ENCODE results near the gene DRD5. TPM values are rescaled to one million over a fixed set of nuclear protein-coding genes. Genes with fewer than 3 reads are reported as not detected.
"Not testable (repeated sequence)": the region's sequence is repeated elsewhere in the genome, so short reads cannot be mapped to it uniquely, and the experiment has no call there.

DRD5 gene
- total RNA-seq, 2 experiments from 2014 or later, result not detected

DNA sequence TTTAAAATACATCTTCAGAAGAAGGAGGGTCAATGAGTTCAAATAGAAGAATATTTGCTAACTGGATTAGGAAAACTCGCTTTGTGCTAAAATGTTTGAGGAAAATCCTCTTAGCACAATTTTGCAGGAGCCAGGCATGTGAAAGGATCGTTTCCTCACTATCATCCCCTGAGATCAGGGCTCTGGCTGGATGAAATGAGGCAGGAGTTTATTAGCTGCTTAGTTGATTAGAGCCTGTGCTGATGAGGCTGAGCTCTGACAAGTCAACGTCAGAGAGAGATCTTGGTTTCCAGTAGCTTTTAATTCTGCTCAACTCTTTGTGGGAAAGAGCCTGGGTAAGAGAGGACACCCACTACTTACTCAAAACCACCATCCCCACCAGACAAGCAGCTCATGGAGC, 8.0 kb upstream of the DRD5 start:
- H3K9me3 Mint-ChIP-seq (ENCODE audit: insufficient read depth), result no peaks in the 10 kb centered on the region
- DNase-seq, result no peak
- ChIA-PET CTCF (no interaction called here), POLR2A (no interaction called here)
- no peak overlapping the region for H3K4me3 Mint-ChIP-seq
- H3K4me1 Mint-ChIP-seq (ENCODE audit: low read depth), result peaks cover 1% of the 10 kb centered on the region
- H3K27me3 Mint-ChIP-seq (ENCODE audit: low read depth), result peaks cover 39% of the 10 kb centered on the region
- H3K36me3 Mint-ChIP-seq (ENCODE audit: low read depth), result peaks cover 2% of the 10 kb centered on the region
- H3K27ac Mint-ChIP-seq, result no peak overlapping the region
- ATAC-seq, result no peak

DNA sequence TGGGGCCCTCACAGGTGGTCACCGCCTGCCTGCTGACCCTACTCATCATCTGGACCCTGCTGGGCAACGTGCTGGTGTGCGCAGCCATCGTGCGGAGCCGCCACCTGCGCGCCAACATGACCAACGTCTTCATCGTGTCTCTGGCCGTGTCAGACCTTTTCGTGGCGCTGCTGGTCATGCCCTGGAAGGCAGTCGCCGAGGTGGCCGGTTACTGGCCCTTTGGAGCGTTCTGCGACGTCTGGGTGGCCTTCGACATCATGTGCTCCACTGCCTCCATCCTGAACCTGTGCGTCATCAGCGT, 652 bp downstream of the DRD5 start:
- H3K27me3 Mint-ChIP-seq (ENCODE audit: low read depth), result peaks cover 64% of the 10 kb centered on the region

DNA sequence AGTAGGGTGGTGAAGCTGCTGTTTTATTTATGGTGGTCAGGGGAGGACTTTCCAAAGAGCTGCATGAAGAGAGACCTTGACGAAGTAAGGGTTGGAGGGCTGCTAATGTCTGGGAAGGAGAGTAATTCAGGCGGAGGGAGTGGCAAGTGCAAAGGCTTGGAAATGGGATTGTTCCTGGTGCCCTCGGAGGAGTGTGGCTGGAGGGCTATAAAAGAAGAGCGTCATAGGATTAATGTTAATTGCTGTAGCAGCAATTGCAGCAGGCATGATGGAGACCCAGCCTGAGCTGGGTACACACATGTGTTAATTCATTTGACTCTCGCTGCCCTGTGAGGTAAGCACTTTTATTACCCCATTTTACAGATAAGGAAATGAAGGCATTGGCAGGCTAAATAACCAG, 4.5 kb downstream of the DRD5 start:
- not testable (repeated sequence) for H3K36me3 Mint-ChIP-seq (ENCODE audit: low read depth); H3K27ac Mint-ChIP-seq

More for the DNA sequence above, 652 bp downstream of the DRD5 start:
- Mint-ChIP-seq H3K9me3 (ENCODE audit: insufficient read depth) (no peaks in the 10 kb centered on the region), H3K4me3 (no peak overlapping the region), H3K36me3 (ENCODE audit: low read depth) (no peaks in the 10 kb centered on the region), H3K4me1 (ENCODE audit: low read depth) (no peaks in the 10 kb centered on the region), H3K27ac (no peak overlapping the region)
- ChIA-PET CTCF (no interaction called here), POLR2A (no interaction called here)
- DNase-seq (no peak), ATAC-seq (no peak)

DNA sequence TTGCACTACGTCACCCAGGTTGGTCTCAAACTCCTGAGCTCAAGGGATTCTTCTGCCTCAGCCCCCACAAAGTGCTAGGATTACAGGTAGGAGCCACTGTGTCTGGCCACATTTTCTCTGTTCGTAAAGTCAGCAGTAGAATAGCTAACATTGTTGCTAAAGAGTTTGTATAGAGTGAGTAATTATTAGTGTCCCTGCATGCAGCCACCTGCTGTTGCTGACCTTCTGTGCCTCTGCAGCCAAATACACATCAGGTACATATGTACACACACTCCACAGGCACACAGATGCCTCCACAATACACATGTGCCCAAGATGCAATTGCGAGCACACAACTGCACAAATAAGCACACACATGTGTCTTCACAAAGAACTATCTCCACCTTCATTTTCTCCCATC, 10.9 kb downstream of the DRD5 start:
- H3K27ac Mint-ChIP-seq, result no peak overlapping the region
- H3K4me3 Mint-ChIP-seq, result no peak overlapping the region
- POLR2A ChIA-PET, result no interaction called here
- CTCF ChIA-PET, result no interaction called here
- DNase-seq (no peak), ATAC-seq (no peak)
- H3K36me3 Mint-ChIP-seq (ENCODE audit: low read depth), result no peaks in the 10 kb centered on the region
- no peaks in the 10 kb centered on the region for H3K9me3 Mint-ChIP-seq (ENCODE audit: insufficient read depth)
- peaks cover 31% of the 10 kb centered on the region for H3K27me3 Mint-ChIP-seq (ENCODE audit: low read depth)
- H3K4me1 Mint-ChIP-seq (ENCODE audit: low read depth), result no peaks in the 10 kb centered on the region

More for the DNA sequence above, 4.5 kb downstream of the DRD5 start:
- ATAC-seq; DNase-seq; H3K9me3 Mint-ChIP-seq (ENCODE audit: insufficient read depth); H3K4me3 Mint-ChIP-seq; POLR2A ChIA-PET; H3K4me1 Mint-ChIP-seq (ENCODE audit: low read depth): not testable (repeated sequence)
- peaks cover 62% of the 10 kb centered on the region for H3K27me3 Mint-ChIP-seq (ENCODE audit: low read depth)
- CTCF ChIA-PET, result interaction anchor here (0.7 kb wide), 1 partner anchor 83 kb away, joined by 3 read pairs; no protein-coding TSS in a partner anchor

DNA sequence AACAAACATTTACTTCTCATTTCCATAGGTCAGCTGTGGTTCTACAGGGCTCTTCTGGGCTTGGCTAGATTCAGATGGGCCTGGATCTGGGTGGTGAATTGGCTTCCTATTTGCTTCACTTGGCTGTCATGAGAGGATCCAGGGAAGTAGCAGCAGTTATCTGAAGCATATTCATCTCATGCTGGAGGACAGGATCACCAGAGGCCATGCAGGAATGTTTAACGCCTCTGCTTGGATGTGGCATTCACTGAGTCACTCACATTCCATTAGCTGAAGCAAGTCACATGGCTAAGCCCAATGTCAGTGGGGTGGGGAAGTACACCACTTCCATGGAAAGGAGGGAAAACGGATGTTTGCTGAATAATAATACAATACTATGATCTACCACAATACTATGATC, 15.2 kb downstream of the DRD5 start:
- H3K36me3 Mint-ChIP-seq (ENCODE audit: low read depth); CTCF ChIA-PET; ATAC-seq; H3K9me3 Mint-ChIP-seq (ENCODE audit: insufficient read depth); H3K4me1 Mint-ChIP-seq (ENCODE audit: low read depth); DNase-seq; H3K4me3 Mint-ChIP-seq; H3K27ac Mint-ChIP-seq; POLR2A ChIA-PET: not testable (repeated sequence)
- peaks cover 32% of the 10 kb centered on the region for H3K27me3 Mint-ChIP-seq (ENCODE audit: low read depth)

DNA sequence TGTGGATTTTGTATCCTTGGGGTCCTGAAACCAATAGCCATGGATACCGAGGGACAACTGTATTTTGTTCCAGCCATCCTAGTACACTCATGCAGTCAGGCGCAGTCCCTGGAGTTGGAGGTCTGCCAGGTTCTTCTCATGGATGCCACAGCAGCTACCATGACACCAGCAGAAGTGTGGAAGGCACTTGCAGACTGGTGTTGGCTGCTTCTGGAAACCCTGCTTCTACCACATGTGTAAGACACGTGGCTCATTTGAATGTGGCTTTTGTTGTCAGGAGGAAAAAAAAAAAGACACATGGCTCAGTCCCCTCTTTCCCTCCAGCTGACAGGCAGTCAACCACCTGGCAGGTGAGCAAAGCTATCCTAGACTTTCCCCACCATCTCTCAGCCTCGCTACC, 19.4 kb downstream of the DRD5 start:
- ATAC-seq (no peak), DNase-seq (no peak)
- no peaks in the 10 kb centered on the region for H3K4me1 Mint-ChIP-seq (ENCODE audit: low read depth)
- H3K9me3 Mint-ChIP-seq (ENCODE audit: insufficient read depth), result no peaks in the 10 kb centered on the region
- H3K4me3 Mint-ChIP-seq, result no peak overlapping the region
- H3K36me3 Mint-ChIP-seq (ENCODE audit: low read depth), result no peaks in the 10 kb centered on the region
- POLR2A ChIA-PET, result no interaction called here
- CTCF ChIA-PET, result no interaction called here
- peaks cover 58% of the 10 kb centered on the region for H3K27me3 Mint-ChIP-seq (ENCODE audit: low read depth)
- no peak overlapping the region for H3K27ac Mint-ChIP-seq

DNA sequence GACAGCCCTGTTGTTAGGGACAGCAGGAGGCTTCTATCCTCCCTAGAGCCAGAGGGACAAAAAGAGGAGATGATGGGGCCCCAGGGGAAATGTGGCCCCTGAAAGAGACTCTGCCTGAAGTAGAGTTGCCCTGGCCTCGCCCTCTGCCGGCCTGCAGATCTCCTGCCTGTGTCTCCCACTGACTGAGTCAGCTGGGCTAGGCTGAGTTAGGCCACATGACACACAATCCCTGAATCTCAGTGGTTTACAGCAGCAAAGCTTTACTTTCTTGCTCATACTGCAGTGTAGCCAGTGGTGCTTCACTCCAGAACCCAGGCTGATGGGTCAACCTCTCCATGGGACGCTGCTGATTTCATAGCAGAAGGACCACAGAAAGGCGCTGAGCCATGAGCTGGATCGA, 23.5 kb downstream of the DRD5 start:
- ATAC-seq, result no peak
- no peak for DNase-seq
- Mint-ChIP-seq H3K27me3 (ENCODE audit: low read depth) (peaks cover 51% of the 10 kb centered on the region), H3K4me1 (ENCODE audit: low read depth) (no peaks in the 10 kb centered on the region), H3K36me3 (ENCODE audit: low read depth) (no peaks in the 10 kb centered on the region), H3K27ac (no peak overlapping the region), H3K4me3 (no peak overlapping the region), H3K9me3 (ENCODE audit: insufficient read depth) (no peaks in the 10 kb centered on the region)
- POLR2A ChIA-PET, result no interaction called here
- CTCF ChIA-PET, result interaction anchor here (1.1 kb wide), 1 partner anchor 18 kb away, joined by 3 read pairs; no protein-coding TSS in a partner anchor

DNA sequence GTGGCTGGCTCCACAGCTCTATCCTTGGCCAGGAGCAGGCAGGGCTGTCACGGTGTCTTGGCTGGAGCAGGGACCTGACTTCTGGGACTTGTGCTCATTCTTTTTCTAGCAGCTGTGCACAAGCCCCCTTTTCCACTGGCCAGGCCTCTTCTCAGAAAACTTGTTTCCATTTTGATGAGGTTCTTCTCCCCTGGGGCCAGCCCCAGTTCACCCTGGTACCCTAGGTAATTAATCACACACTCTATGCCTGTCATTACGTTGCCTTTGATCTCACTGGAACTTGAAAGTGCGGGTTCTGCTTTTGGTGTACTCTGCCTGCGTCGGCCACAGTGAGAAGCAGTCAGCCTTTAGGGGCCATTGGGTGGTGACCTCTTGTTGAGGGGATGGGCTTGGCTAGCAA, 26.6 kb downstream of the DRD5 start:
- DNase-seq, result no peak
- Mint-ChIP-seq H3K27ac (no peak overlapping the region), H3K4me1 (ENCODE audit: low read depth) (peaks cover 14% of the 10 kb centered on the region), H3K4me3 (no peak overlapping the region), H3K27me3 (ENCODE audit: low read depth) (peaks cover 55% of the 10 kb centered on the region), H3K9me3 (ENCODE audit: insufficient read depth) (no peaks in the 10 kb centered on the region), H3K36me3 (ENCODE audit: low read depth) (peaks cover 2% of the 10 kb centered on the region)
- ChIA-PET CTCF (no interaction called here), POLR2A (no interaction called here)
- ATAC-seq, result no peak

DNA sequence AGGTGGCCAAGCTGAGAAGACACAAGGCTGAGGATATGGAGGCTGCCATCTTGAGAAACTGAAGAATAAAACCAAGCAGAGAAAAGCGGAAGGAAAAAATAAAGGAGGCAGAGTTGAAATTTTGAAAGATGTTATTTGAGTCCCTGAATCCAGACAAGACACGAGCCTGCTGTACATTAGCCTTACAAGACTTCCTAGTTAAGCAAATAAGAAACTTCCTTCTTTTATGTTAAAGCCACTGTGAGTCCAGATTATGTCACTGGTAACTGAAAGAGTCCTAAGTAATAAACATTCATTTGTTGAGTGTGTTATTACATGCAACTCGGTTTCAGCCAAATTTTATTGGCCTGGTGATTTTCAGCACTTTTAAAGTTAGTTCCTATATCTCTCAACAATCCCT, 30.4 kb downstream of the DRD5 start:
- Mint-ChIP-seq H3K9me3 (ENCODE audit: insufficient read depth) (no peaks in the 10 kb centered on the region), H3K36me3 (ENCODE audit: low read depth) (peaks cover 2% of the 10 kb centered on the region), H3K4me1 (ENCODE audit: low read depth) (peaks cover 23% of the 10 kb centered on the region), H3K27ac (no peak overlapping the region), H3K4me3 (no peak overlapping the region), H3K27me3 (ENCODE audit: low read depth) (peaks cover 50% of the 10 kb centered on the region)
- ChIA-PET POLR2A (no interaction called here), CTCF (no interaction called here)
- ATAC-seq (no peak), DNase-seq (no peak)

DNA sequence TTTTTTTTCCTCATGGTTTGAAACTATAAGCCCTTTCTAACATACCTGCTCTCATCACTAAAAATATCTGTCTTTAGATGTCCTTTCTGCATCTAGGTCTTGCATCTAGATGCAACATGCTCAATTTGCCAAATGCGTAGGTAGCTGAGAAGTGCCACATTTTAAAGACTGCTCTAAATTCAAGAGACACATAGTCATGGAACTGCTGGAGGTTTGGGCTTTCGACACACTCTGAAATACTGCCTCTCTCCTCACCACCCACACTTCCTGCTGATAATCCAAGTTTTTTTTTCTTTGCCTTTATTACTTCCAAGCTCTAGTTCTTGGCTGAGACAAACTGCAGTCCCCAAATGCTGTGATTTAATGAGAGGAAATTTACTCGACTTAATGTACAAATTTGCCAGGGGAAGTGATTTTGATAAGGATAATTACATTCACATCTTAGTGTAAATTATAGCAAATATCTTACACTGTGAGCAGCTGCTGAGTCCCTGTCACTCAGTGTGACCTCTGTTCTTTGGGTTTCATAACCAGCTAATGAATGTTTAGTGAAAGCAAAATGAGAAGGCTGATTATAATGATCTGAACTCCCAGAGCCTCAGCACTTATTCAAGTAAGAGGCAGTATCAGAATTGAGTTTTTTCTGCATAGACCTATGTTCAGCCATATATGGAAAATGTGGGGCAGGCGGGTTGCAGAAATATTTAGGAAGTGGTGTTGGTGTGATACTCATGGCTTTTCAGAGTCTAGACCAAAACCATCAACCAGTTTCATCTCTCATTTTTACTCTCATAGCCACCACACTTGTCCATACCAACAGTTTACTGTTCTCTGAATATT, 31.3 kb downstream of the DRD5 start:
- Mint-ChIP-seq H3K4me3 (no peak overlapping the region), H3K4me1 (ENCODE audit: low read depth) (peaks cover 23% of the 10 kb centered on the region), H3K36me3 (ENCODE audit: low read depth) (peaks cover 2% of the 10 kb centered on the region), H3K9me3 (ENCODE audit: insufficient read depth) (no peaks in the 10 kb centered on the region), H3K27me3 (ENCODE audit: low read depth) (peaks cover 55% of the 10 kb centered on the region), H3K27ac (no peak overlapping the region)
- ChIA-PET POLR2A (no interaction called here), CTCF (no interaction called here)
- ATAC-seq (peak; percentile 61), DNase-seq (peak; percentile 48)

DNA sequence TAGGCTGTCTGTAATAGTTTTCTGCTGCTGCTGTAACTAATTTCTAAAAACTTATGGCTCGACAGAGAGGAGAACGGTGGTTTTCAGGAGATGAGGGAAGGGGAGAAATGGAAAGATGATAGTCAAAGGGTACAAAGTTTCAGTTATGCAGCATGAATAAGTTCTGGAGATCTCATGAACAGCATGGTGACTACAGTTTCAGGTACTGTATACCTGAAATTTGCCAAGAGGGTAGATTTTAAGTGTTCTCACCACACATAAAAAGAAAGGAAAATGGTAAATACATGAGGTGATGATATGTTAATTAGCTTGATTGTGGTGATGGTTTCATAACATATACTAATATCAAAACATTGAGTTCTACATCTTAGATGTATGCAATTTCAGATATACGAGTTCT, 34.9 kb downstream of the DRD5 start:
- Mint-ChIP-seq H3K36me3 (ENCODE audit: low read depth) (peaks cover 2% of the 10 kb centered on the region), H3K9me3 (ENCODE audit: insufficient read depth) (no peaks in the 10 kb centered on the region), H3K27me3 (ENCODE audit: low read depth) (peaks cover 53% of the 10 kb centered on the region), H3K4me1 (ENCODE audit: low read depth) (peaks cover 23% of the 10 kb centered on the region), H3K27ac (no peak overlapping the region), H3K4me3 (no peak overlapping the region)
- CTCF ChIA-PET, result no interaction called here
- ATAC-seq, result no peak
- POLR2A ChIA-PET, result no interaction called here
- DNase-seq, result no peak

DNA sequence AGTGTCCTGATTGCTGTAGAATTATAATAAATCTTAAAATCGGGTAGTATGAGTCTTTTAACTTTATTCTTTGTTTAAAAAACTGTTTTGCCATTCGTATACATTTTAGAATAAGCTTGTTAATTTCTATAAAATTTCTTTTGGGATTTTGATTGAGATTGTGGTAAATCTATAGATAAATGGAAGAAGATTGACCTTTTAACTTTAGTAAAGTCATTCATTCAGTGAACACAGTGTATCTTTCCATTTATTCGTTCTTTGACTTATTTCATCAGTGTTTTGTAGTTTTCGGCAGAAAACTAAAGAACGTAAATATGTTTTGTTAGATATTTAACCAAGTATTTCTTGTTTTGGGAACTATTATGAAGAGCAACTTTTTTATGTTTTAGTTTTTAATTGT, 38.9 kb downstream of the DRD5 start:
- H3K27me3 Mint-ChIP-seq (ENCODE audit: low read depth), result peaks cover 53% of the 10 kb centered on the region
- POLR2A ChIA-PET, result no interaction called here

DNA sequence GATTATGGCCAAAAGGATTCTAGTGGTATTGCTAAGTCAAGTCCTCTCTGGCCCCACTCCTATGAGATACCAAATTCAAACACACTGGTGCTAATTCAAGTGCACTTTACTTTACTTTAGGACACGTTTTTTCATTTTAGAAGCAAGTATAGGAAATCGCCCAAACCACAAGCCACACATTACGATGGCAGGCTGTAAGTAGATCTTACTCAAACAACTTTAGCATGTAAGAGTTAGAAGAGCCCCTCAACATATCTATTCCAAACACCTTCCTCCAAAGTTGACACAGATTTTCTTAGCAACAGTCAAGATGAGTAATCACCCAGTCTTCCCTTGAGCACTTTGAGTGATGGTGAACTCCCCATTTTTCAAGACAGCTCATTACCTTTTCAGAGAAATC, 43.6 kb downstream of the DRD5 start:
- peak; percentile 73 for DNase-seq
- Mint-ChIP-seq H3K4me3 (no peak overlapping the region), H3K4me1 (ENCODE audit: low read depth) (peaks cover 18% of the 10 kb centered on the region), H3K36me3 (ENCODE audit: low read depth) (no peaks in the 10 kb centered on the region), H3K9me3 (ENCODE audit: insufficient read depth) (no peaks in the 10 kb centered on the region), H3K27me3 (ENCODE audit: low read depth) (peaks cover 48% of the 10 kb centered on the region), H3K27ac (peak overlapping the region; percentile 18)
- ATAC-seq, result peak; percentile 91
- ChIA-PET POLR2A (no interaction called here), CTCF (interaction anchor here (0.6 to 1.8 kb wide), 4 partner anchors 72 to 223 kb away, joined by 3 to 6 read pairs (median 3); no protein-coding TSS in a partner anchor)

More for the DNA sequence above, 38.9 kb downstream of the DRD5 start:
- Mint-ChIP-seq H3K4me1 (ENCODE audit: low read depth) (peaks cover 11% of the 10 kb centered on the region), H3K9me3 (ENCODE audit: insufficient read depth) (no peaks in the 10 kb centered on the region), H3K4me3 (no peak overlapping the region), H3K27ac (no peak overlapping the region), H3K36me3 (ENCODE audit: low read depth) (no peaks in the 10 kb centered on the region)
- no peak for ATAC-seq
- no peak for DNase-seq
- CTCF ChIA-PET, result no interaction called here

Measured in activated CD8-positive, alpha-beta T cell treated with anti-CD3 and anti-CD28 coated beads, Interleukin-2, amount 10 ng/mL, durations not matched to agents 7 days and 5 days (primary cell).